ENCODE data around the gene ADGRF1.
"Not testable (repeated sequence)": the region's sequence is repeated elsewhere in the genome, so short reads cannot be mapped to it uniquely, and the experiment has no call there.

The ADGRF1 gene

DNA sequence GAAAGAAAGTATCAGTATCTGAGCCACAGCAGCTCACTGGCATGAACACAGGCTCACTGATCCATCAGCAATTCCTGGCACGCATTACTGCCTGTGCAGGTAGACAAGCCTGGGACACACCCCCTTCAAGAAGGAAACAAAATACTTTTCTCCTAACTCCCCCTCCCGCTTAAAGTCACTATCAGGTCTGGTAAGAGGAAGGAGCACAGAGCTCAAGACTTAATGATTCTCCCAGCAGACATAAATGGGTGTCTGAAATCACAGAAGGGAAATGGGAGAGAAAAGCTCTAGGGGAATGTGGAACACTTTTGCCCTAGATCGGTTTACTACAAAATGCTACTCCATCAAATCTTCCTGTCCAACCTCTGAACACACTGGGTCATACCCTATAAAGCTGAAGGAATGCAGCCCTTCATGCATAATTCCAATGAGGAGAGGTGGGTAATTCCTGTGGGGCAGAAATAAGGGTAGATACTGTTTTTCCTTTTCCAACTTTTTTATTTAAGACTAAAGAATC lies at the start of gene ADGRF1:
ADGRF1 (minus strand) TSS at position 58 of the 517 bp plus-strand sequence. CDS start 13,271 bp downstream, outside the sequence.
- no peak for DNase-seq

DNA sequence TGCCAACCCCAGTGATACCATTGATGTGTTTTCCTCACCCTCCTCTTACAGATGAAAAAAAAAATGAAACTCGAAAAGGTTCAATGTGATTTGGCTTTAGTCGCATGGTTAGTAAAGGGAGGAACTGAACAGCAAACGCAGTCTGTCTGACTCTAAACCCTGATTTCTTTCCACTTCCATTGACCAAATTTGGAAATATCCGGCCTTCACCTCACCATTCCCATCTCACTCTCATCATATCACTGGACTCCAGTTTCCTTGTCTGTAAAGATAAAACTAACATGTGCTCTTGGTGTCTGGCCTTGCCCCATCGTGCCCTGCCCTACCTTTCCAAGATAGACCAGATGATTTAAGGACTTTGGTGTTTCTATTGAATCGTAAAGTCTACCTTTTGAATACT lies 48.7 kb upstream of the ADGRF1 start:
- no peak for DNase-seq

DNA sequence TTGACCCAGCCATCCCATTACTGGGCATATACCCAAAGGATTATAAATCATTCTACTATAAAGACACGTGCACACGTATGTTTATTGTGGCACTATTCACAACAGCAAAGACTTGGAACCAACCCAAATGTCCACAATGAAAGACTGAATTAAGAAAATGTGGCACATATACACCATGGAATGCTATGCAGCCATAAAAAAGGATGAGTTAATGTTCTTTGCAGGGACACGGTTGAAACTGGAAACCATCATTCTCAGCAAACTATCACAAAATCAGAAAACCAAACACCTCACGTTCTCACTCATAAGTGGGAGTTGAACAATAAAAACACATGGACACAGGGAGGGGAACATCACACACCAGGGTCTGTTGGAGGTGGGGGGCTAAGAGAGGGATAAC lies 47.3 kb upstream of the ADGRF1 start:
- not testable (repeated sequence) for DNase-seq

DNA sequence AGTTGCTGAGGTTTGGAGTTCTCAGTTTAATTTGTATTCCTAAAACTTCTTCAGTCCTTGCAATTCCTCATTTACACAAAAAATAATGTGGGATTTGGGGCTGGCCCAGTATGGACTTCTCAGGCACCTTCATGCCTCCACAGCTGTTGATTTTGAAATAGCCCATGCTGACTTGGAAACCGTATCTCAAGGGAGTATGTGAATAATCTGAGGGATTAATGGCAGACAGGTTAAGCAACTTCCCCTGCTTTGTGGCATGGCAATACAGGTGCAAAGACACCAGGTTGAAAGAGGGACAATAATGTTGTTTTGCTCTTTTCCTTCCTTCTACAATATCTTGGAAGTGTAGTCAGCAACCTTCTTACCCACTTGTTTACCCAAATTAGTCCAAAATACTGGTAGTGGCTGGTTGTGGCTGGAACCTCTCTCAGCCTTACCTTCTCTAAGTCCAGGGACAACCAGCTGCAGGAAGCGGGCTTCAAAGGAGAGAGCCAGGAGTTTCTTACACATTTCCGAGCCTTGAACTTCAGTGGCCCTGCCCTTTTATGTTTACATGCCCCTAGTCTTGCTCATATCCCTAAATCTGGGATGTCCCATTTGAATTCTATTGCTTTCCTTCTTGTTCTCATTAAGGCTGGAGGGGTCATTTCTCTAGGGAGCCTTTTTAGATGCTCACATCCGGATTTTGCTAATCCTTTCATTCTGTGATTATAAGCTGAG lies 44.1 kb upstream of the ADGRF1 start:
- no peak for DNase-seq

DNA sequence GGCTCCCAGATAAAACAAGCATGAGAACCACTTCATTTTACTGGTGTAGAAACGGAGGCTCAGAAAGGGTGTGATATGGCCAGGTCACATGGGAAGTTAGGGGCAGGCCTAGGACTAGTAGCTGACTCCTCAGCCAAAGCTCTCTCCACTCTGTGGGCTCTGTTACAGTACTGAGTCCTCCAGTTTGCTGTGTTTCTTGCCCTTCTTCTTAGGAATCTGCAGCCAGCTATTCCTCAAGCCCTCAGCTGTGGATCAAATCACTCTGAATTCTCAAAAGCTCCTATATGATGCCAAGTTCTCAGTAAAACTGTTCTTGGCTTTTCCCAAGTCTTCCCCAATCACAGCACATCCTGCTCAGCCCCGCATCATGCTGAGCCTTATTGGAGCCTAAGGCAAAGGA lies 42.5 kb upstream of the ADGRF1 start:
- no peak for DNase-seq

DNA sequence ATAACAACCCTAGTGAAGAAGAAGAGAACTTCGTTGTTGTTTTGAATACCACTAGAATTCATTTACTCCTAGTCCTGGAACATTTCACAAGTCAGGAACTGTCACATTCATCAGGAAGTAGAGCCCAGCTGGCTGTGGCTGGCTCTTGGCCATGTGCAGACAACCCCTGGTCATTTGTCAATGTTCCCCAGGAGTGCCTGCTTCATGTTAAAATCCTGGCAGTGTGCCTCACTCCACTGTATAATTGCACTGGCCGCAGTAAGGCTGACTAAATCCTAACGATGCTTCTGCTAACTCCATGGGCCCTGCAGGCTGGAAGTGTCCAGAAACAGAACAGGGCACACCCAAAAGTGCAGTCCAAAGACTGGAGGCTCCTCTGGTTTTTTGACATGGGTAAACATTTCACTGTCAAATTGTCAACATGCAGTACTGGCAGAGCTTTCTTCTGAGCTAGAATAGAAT lies 41.5 kb upstream of the ADGRF1 start:
- peak; percentile 47 for DNase-seq

DNA sequence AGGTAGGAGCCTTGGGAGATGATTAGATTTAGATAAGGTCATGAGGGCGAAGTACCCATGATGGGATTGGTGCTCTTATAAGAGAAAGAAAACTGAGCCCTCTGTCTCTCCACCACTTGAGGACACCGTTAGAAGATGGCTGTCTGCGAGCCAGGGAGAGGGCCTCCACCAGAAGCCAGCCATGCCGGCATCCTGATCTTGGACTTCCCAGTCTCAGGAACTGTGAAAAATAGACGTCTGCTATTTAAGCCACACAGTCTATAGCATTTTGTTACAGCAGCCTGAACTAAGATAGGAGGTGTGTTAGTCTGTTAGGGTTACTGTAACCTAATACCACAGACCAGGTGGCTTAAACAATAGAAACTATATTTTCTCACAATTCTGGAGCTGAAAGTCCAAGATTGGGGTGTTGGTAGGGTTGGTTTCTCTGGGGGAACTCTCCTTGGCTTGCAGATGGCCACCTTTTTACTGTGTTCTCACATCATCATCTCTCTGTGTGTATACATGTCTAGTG lies 38.0 kb upstream of the ADGRF1 start:
- DNase-seq, result no peak

DNA sequence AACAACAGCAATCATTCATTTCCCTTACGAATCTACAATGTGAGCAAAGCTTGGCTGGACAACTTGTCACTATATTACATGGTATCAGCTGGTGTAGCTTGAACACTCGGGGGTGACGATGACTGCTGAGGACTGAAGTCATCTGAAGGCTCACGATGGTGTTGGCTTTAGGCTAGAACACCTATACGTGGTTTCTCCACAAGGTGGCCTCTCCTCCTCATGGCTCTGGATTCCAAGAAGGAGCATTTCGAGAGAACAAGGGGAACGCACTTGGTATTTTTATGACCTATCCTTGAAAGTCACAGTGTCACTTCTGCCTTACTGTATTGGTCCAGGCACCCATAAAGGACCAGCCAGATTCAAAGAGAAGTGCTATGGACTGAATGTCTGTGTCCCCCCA lies 37.5 kb upstream of the ADGRF1 start:
- no peak for DNase-seq

DNA sequence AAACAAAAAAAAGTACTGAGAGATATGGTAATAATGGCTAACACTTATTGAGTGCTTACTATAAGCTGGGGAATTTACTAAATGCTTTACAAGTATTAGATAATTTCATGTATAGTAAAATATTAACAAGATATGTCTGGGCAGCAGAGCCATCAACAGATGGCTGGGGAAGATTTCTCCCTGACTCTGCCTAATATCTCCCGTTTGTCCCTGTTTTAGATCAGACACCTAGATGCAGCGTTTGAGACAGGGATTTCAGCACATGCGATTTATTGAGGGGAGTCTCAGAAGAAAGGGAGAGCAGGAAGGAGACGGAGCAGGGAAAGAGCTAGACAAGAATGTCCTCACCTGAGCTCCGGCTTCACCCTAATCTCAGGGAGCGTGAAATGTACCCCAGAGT lies 36.9 kb upstream of the ADGRF1 start:
- DNase-seq, result no peak

DNA sequence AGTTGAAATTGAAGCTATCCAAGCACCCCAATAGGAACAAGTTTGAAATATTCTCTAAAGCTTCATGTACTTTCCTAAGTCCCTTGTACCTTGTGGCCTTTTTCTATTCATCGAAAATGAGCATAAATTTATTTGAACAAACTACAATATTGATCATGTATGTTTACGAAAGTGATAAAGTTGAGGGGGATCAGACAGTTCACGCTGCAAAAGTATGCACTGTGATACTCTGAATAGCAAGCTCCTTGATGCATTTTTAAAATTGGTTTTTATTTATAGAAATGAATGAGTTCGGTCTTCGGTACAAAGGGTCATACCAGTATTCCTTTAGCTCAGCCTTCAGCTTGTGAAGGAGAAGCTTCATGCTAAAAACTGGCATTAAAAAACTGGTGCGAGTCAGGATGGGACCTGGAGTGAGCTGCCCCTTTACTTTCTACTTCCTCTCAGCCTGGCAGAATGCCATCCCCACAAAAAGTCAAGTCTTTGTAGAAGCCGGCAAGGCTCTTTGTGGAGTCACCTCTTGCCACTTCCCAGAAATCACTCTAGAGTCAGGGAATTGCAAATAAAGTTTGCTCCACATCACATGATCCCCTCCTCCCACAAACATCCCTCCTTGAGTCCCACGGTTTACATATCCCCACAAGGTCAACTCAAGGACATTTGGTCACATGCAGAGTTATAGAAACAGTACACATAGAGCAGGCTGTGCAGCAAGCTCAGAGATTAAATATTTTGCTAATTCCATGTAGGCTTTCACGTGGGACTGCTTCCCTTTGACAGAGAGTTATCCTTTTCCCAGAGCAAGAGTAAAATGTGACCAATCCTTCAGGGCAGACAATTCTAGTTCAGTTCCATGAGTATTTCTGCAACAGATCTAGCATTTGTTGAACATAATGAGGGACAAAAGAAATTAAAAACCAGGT lies 34.6 kb upstream of the ADGRF1 start:
- no peak for DNase-seq

DNA sequence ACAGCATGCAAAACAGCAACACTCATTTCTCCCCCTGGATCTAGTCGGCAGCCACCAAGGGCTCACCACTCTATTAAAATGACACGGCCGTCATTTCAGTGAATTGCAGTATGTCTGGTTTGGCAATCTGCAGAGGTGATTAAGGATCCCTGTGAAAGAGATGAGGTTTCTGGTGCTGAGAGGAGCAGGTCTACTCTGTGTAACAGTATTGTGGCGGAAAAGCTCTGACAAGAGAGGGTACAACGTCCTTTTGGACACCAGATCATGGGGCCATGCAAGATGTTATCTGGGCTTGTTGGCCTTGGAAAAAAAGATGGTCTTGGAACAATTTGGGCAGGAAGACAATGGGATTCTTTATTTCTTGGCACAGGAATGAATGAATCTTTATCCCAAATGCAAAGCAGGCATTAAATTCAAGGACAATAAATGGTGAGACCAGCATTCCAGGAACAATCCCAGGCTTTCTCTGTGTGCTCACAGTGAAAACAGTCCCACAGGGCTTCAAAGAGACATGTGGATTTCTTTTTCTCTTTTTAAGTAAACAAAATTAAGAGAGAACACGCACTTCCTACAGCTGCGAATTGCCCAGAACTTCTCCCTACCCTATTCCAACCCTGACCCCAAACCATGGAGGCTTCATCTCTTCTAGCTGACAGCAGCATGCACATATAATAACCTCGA lies 33.7 kb upstream of the ADGRF1 start:
- no peak for DNase-seq

DNA sequence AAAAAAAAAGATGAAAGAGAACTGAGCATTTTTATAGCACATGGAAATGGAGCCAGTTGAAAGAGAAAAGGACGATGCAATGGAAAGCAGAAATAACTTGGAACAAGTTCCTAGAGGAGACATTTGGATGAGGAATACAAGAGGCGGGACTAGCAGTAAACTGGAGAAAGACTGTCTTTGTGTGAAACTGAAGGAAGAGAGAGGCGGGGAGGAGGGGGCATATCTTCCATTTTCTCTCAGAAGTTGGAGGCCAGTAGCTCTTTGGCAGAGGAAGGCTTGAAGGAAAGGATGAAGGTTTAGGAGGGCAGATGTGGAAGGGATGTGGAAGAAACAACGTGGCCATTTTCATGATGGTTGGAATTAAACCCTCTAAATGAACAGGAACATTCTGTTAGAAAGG lies 33.0 kb upstream of the ADGRF1 start:
- DNase-seq, result no peak

DNA sequence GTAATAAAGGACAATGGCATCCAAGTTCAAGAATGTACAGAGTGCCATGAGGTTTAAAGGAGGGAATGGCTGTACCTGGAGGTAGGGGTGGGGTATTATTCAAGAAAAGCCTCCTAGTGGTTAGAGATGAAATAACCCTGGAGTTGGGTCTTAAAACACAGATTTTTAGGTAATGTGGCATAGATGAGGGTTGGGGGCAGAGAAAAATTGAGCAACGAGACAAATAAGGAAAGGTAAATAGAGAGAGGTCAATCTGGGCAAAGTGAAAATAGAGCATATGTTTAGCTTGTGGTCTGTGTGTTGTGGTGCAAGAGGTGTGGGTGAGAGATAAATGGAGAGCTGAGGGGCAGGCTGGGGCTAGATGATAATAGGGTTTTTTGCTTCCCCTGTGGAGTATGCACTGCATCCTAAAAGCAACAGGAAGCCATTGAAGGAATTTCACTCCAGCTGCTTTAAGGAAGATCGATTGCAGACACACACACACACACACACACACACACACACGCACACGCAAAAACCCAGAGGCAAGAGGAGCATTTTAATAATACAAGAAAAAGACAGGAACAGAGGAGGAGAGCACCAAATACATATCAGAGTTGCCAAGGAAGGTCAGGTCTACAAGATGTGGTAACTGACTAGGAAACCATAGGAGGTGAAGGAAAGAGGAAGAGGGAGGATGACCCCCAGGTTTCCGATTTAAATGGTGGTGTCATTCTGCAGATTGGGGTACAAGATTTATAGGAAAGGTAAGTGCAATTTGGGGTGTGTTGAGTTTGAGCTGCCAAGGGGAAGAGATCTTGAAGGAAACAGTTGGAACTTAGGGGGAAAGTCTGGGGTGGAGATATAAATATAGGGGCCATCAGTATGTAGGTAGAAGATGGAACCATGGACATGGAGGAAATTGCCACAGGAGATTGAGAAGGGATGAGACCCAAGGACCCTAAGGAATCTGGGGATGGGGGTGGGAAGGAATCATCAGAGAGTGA lies 31.3 kb upstream of the ADGRF1 start:
- DNase-seq, result no peak

DNA sequence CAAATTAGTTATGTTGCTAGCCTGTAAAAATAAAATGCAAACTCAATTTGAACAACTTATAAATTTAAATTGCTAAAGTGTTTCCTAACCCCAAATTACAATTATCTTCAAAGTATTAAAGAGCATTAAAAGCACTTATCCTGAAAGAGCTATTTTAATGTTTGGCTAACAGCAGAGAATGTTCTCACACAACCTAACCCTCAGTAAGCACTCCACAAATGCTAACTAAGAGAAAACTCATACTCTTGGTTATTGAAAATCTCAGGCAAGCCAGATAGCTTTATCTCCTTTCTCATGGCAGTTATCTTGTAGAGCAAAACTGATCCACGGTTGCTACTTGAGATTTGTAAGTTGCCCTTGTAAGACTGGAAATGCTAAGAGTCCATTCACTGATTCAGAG lies 30.5 kb upstream of the ADGRF1 start:
- DNase-seq, result no peak

DNA sequence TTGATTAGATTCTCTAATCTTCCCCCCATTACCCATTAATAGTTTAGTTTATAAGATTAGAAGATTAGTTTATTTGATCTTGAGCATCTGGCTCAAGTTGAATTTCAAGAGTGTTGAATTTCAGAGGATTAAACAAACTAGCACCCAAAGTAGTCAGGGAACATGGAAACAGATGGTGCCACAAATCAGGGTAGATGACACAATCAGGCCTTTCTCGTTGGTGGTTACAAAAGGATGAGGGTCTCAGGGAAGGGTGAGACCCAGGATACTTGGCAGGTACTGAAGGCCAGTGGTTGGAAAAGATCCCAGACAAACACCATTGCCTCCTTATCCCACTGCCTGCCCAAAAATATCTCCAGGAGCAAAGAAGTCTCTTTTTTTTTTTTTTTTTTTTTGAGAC lies 29.5 kb upstream of the ADGRF1 start:
- no peak for DNase-seq

DNA sequence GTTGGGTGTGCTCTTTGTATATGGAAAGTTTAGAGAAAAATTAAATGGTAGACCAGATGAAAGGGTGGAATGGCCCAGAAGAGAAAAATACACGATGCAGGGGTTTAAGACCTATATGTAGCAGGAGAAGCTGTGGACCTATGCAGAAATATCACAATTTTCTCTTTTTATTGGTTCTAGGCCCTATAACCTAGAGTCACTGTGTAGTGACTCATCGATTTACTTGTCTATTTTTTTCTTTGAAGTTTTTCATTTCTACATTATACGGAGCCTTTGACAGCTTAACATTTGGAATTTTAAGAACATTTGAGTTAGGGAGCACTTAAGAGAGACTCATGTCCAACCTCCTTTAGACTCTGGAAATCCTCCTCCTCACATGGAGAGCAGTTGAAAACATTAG lies 28.3 kb upstream of the ADGRF1 start:
- no peak for DNase-seq

DNA sequence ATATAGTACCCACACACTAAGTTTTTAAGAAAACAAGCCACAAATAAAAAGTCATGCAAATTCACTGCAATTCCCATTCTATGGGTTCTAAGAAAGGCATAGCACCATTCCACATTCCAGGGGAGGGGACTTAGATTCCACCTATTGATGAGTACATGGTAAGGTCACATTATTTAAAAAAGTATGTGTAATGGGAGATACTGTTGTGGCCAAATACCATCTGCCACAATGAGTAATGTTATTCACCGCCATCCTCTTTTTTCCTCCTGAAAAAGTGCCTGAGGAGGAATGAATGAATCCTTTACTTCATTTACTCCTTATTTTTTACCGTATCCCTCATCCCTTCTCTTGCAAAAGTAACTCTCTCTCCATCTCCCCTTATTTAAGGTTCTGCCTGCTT lies 27.0 kb upstream of the ADGRF1 start:
- DNase-seq, result no peak

DNA sequence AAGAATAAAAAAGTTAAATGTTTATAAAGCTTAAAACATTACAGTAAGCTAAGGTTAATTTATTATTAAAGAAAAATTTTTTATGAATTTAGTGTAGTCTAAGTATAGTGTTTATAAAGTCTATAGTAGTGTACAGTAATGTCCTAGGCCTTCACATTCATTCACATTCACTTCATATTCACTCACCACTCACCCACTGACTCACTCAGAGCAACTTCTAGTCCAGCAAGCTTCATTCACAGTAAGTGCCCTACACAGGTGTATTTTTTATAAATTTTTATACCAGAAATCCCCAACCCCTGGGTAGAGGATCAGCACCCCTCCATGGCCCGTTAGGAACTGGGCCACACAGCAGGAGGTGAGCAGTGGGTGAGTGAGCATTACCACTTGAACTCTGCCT lies 24.3 kb upstream of the ADGRF1 start:
- DNase-seq, result no peak

DNA sequence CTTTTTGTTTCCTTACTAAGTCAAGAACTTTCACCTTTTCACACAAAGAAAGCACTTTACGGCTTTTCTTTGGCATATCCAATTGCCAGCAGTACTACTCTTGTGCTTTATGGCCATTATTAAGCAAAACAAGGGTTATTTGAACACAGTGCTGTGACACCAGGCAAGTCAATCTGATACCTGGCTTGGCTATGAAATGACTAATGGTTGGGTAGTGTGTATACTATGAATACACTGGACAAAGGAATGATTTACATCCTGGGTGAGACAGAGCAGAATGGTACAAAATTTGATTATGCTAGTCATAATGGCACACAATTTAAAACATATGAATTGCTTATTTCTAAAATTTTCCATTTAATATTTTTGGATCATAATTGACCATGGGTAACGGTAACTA lies 22.1 kb upstream of the ADGRF1 start:
- no peak for DNase-seq

DNA sequence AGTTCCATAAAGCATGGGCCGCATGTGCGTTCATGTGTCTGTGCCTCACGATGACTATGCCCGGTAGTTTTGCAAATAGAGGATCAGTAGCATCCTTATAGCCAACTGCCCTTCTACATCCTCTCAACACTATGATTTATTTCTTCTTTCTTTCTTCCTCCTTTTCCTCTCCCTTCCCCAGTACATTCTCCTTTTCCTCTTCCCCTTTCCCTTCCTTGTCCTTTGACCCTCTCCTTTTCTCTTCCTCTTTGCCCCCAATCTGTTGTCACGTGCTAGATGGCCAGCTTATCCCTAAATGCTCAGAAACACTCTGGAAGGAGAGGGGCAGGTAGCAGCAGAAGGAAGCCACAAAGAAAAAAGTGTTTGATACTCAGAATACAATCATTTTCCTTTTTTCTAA lies 20.2 kb upstream of the ADGRF1 start:
- DNase-seq, result no peak
